Lower lobe of right lung (tissue), 2 donors: ENCODE results near the gene CHML. TPM values are rescaled to one million over a fixed set of nuclear protein-coding genes. Genes with fewer than 3 reads are reported as not detected.

ENCODE experiments used
- ATAC-seq, 2 donors: fragments of 200-7000 bp; cut with Tn5 transposase; one replicate each; pipeline ENCODE4 v1.9.1; 2020 to 2022; ENCODE audit warnings: mild to moderate bottlenecking in 2 of 2, moderate library complexity in 2 of 2
- DNase-seq: peaks from one replicate; pipeline ENCODE4 v3.0.0-alpha.2; 2020
- H3K27ac ChIP-seq: fragments of 200-600 bp; one replicate; pipeline ENCODE4 v1.8.0; 2022
- H3K27me3 ChIP-seq: fragments of 200-600 bp; one replicate; pipeline ENCODE4 v1.8.0; 2022; ENCODE audit warnings: low read depth
- H3K36me3 ChIP-seq: fragments of 200-600 bp; one replicate; pipeline ENCODE4 v1.8.0; 2022; ENCODE audit warnings: mild to moderate bottlenecking
- H3K4me1 ChIP-seq: fragments of 200-600 bp; one replicate; pipeline ENCODE4 v1.8.0; 2022
- H3K4me3 ChIP-seq: fragments of 200-600 bp; one replicate; pipeline ENCODE4 v1.8.0; 2022; ENCODE audit warnings: mild to moderate bottlenecking
- H3K9me3 ChIP-seq: fragments of 200-600 bp; one replicate; pipeline ENCODE4 v1.8.0; 2022
- CTCF ChIP-seq: fragments of 200-600 bp; IDR thresholded peaks from one replicate; pipeline ENCODE4 v1.8.0; 2022; ENCODE audit warnings: antibody characterized with exemption, mild to moderate bottlenecking
- intact Hi-C: fragments of 100-400 bp; cut with DNase I; formaldehyde crosslinking; loops from one replicate; pipeline ENCODE4 v1.11.0; 2022
- total RNA-seq: library from RNA; stranded (reverse); fragmentation: NEBNext Ultra II Directional; extraction: Animal tissue kit (Norgen Biotek cat#: 25700); gene quantifications from one replicate; pipeline ENCODE4 v1.2.1, GENCODE V29; 2021
- donor health status: DM: no; HTN: yes; CAD: no; lungs with severe emphysema.

The CHML gene
- total RNA-seq, 1 donor from 2014 or later = 14.5 TPM

- H3K36me3 ChIP-seq = no peaks in the 10 kb centered on the region
- no peak for TF ChIP-seq CTCF
- H3K4me3 ChIP-seq = no peak overlapping the region
- no peak overlapping the region for H3K27ac ChIP-seq
- DNase-seq (no peak), ATAC-seq (no peak)
- intact Hi-C loops = no loop called here
- no peaks in the 10 kb centered on the region for H3K27me3 ChIP-seq
- no peaks in the 10 kb centered on the region for H3K9me3 ChIP-seq
- H3K4me1 ChIP-seq = no peaks in the 10 kb centered on the region
Observed at GRCh38 chr1:241679961-241680360, 39.8 kb upstream of the CHML start.

GRCh38 chr1:241679404-241679803, 39.2 kb upstream of the CHML start:
- H3K27ac ChIP-seq = no peak overlapping the region

GRCh38 chr1:241678536-241678935, 38.4 kb upstream of the CHML start:
- no peaks in the 10 kb centered on the region for H3K36me3 ChIP-seq
- no peaks in the 10 kb centered on the region for H3K4me1 ChIP-seq
- TF ChIP-seq CTCF = no peak
- intact Hi-C loops = no loop called here
- ATAC-seq = no peak
- H3K9me3 ChIP-seq = no peaks in the 10 kb centered on the region
- no peak overlapping the region for H3K27ac ChIP-seq
- no peaks in the 10 kb centered on the region for H3K27me3 ChIP-seq
- no peak for DNase-seq
- no peak overlapping the region for H3K4me3 ChIP-seq

More at GRCh38 chr1:241679404-241679803, 39.2 kb upstream of the CHML start:
- H3K36me3 ChIP-seq = no peaks in the 10 kb centered on the region
- no peaks in the 10 kb centered on the region for H3K27me3 ChIP-seq
- no peak overlapping the region for H3K4me3 ChIP-seq
- TF ChIP-seq CTCF = no peak
- no peaks in the 10 kb centered on the region for H3K9me3 ChIP-seq
- intact Hi-C loops = no loop called here
- no peaks in the 10 kb centered on the region for H3K4me1 ChIP-seq
- ATAC-seq (no peak), DNase-seq (no peak)

GRCh38 chr1:241677201-241677600, 37.0 kb upstream of the CHML start:
- no peaks in the 10 kb centered on the region for H3K4me1 ChIP-seq
- intact Hi-C loops = no loop called here
- no peaks in the 10 kb centered on the region for H3K36me3 ChIP-seq
- H3K4me3 ChIP-seq = no peak overlapping the region
- H3K27ac ChIP-seq = no peak overlapping the region
- no peak for TF ChIP-seq CTCF
- ATAC-seq (no peak), DNase-seq (no peak)
- no peaks in the 10 kb centered on the region for H3K27me3 ChIP-seq
- H3K9me3 ChIP-seq = no peaks in the 10 kb centered on the region

- intact Hi-C loops = no loop called here
- TF ChIP-seq CTCF = no peak
- Histone ChIP-seq H3K27ac (no peak overlapping the region), H3K4me3 (no peak overlapping the region), H3K27me3 (no peaks in the 10 kb centered on the region), H3K9me3 (no peaks in the 10 kb centered on the region), H3K36me3 (no peaks in the 10 kb centered on the region), H3K4me1 (no peaks in the 10 kb centered on the region)
- DNase-seq (no peak), ATAC-seq (no peak)
Observed at GRCh38 chr1:241675983-241676382, 35.8 kb upstream of the CHML start.
